ENCODE measurements around the gene RAB4B. TPM values are rescaled to one million over a fixed set of nuclear protein-coding genes. Genes with fewer than 3 reads are reported as not detected.

RAB4B gene
- total and polyA plus RNA-seq, 2 of the 13 experiments (the other 11 are each of a cell fraction or from before 2014, with no cell fraction given): 3.3 to 5.4 TPM

DNA sequence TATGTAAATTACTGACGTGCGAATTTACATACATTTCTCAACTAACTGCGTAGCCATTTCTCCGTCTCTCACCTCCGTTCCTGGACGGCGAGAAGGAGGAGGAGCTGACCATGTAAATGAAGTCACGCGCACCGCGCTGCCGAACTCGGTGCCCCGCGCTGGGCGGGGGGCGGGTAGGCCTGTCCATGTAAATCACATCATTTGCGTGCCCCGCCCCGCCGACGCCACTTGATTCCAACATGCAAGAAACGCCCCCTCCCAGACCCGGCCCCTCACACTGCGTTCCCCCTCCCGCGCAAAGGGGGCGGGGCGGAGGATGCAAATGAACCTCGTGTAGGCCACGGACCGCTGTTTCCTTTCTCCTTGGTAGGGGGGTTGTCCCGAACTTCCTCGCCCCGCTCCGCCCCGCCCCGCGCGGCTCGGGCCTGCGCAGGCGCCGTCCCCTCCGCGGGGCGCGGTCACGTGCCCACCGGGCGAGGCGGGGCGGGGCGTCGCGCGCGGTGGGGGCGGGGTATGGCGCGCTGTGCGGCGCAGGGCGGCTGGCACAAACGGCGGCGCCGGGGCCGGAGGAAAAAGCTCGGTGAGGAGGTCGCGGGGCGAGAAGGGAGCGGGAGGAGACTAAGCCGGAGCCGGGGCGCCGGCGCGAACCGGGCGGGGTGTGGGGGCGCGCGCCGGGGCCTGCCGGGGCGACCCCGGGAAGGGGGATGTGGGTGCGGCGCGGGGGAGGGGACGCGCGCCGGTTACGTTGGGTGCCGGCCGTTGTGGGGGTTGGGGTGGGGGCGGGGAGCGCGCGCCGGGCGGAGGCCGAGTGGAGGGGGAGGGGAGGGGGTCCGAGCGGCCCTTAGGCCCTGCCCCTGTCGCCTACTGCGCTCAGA, 20.9 kb downstream of the RAB4B start, which contains the start of gene EGLN2 (continued):
- no peak for TF ChIP-seq NR0B2 (CRISPR knock-in tag; IDR thresholded peaks at IDR 0.05)
- TF ChIP-seq FOXO1 (CRISPR knock-in tag; IDR thresholded peaks at IDR 0.05): peak; percentile 16; the same call in 1 of the 2 replicates
- TF ChIP-seq, protein P1, sequence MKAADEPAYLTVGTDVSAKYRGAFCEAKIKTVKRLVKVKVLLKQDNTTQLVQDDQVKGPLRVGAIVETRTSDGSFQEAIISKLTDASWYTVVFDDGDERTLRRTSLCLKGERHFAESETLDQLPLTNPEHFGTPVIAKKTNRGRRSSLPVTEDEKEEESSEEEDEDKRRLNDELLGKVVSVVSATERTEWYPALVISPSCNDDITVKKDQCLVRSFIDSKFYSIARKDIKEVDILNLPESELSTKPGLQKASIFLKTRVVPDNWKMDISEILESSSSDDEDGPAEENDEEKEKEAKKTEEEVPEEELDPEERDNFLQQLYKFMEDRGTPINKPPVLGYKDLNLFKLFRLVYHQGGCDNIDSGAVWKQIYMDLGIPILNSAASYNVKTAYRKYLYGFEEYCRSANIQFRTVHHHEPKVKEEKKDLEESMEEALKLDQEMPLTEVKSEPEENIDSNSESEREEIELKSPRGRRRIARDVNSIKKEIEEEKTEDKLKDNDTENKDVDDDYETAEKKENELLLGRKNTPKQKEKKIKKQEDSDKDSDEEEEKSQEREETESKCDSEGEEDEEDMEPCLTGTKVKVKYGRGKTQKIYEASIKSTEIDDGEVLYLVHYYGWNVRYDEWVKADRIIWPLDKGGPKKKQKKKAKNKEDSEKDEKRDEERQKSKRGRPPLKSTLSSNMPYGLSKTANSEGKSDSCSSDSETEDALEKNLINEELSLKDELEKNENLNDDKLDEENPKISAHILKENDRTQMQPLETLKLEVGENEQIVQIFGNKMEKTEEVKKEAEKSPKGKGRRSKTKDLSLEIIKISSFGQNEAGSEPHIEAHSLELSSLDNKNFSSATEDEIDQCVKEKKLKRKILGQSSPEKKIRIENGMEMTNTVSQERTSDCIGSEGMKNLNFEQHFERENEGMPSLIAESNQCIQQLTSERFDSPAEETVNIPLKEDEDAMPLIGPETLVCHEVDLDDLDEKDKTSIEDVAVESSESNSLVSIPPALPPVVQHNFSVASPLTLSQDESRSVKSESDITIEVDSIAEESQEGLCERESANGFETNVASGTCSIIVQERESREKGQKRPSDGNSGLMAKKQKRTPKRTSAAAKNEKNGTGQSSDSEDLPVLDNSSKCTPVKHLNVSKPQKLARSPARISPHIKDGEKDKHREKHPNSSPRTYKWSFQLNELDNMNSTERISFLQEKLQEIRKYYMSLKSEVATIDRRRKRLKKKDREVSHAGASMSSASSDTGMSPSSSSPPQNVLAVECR (CRISPR knock-in tag; IDR thresholded peaks at IDR 0.05; ENCODE audit: borderline replicate concordance): no peak; the same call in 1 of the 2 replicates
- TF ChIP-seq, protein P2, sequence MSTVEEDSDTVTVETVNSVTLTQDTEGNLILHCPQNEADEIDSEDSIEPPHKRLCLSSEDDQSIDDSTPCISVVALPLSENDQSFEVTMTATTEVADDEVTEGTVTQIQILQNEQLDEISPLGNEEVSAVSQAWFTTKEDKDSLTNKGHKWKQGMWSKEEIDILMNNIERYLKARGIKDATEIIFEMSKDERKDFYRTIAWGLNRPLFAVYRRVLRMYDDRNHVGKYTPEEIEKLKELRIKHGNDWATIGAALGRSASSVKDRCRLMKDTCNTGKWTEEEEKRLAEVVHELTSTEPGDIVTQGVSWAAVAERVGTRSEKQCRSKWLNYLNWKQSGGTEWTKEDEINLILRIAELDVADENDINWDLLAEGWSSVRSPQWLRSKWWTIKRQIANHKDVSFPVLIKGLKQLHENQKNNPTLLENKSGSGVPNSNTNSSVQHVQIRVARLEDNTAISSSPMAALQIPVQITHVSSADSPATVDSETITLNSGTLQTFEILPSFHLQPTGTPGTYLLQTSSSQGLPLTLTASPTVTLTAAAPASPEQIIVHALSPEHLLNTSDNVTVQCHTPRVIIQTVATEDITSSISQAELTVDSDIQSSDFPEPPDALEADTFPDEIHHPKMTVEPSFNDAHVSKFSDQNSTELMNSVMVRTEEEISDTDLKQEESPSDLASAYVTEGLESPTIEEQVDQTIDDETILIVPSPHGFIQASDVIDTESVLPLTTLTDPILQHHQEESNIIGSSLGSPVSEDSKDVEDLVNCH (CRISPR knock-in tag; IDR thresholded peaks at IDR 0.05): no peak
- TF ChIP-seq, protein P3, sequence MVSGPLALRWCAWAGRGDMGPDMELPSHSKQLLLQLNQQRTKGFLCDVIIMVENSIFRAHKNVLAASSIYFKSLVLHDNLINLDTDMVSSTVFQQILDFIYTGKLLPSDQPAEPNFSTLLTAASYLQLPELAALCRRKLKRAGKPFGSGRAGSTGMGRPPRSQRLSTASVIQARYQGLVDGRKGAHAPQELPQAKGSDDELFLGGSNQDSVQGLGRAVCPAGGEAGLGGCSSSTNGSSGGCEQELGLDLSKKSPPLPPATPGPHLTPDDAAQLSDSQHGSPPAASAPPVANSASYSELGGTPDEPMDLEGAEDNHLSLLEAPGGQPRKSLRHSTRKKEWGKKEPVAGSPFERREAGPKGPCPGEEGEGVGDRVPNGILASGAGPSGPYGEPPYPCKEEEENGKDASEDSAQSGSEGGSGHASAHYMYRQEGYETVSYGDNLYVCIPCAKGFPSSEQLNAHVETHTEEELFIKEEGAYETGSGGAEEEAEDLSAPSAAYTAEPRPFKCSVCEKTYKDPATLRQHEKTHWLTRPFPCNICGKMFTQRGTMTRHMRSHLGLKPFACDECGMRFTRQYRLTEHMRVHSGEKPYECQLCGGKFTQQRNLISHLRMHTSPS (CRISPR knock-in tag; IDR thresholded peaks at IDR 0.05; ENCODE audit: low read depth): no peak
- TF ChIP-seq ZNF207 (IDR thresholded peaks at IDR 0.05; ENCODE audit: borderline replicate concordance): no peak
- no peak for TF ChIP-seq NFE2 (CRISPR knock-in tag; IDR thresholded peaks at IDR 0.05)
- peak; percentile 63; the same call in 1 of the 2 replicates for TF ChIP-seq SP5 (CRISPR knock-in tag; IDR thresholded peaks at IDR 0.05; ENCODE audit: borderline replicate concordance, low read depth)
- peak in 1 of 2 experiments; percentile 53; a peak in 2 of 4 replicates for TF ChIP-seq POLR2A (IDR thresholded peaks at IDR 0.05; ENCODE audit: insufficient read depth in 1 of 2, low read depth in 2 of 2, low read length in 2 of 2)
- no peak for TF ChIP-seq HNRNPL (IDR thresholded peaks at IDR 0.05; ENCODE audit: low read depth, low read length)
- no peak for TF ChIP-seq HOXA5 (CRISPR knock-in tag; IDR thresholded peaks at IDR 0.05)
- TF ChIP-seq ZNF430 (CRISPR knock-in tag; IDR thresholded peaks at IDR 0.05): no peak
